OCI-LY3 (cell line): ENCODE data around the gene FKBP9.

Experiments
- CTCF ChIP-seq: fragments of 200-600, 300-600 bp; sonication (generic); IDR thresholded peaks from 2 replicates; pipeline ENCODE4 v1.5.1; 2014; ENCODE audit warnings: antibody characterized with exemption, low read length, low read depth
- EZH2phosphoT487 ChIP-seq: fragments of 200-600 bp; shearing (Covaris generic); IDR thresholded peaks from 2 replicates; pipeline ENCODE4 v1.6.1; 2018; ENCODE audit warnings: antibody characterized with exemption, mixed run types, low read depth

- TF ChIP-seq CTCF (no peak), EZH2phosphoT487 (no peak)
Observed at GRCh38 chr7:32947420-32947983, 9.7 kb upstream of the FKBP9 start.
